Measurements from ENCODE around the gene ITGA1. TPM values are rescaled to one million over a fixed set of nuclear protein-coding genes. Genes with fewer than 3 reads are reported as not detected.

ITGA1 gene
- total and polyA plus RNA-seq, 2 donors from 2014 or later = 13.3 to 65.6 TPM

DNA sequence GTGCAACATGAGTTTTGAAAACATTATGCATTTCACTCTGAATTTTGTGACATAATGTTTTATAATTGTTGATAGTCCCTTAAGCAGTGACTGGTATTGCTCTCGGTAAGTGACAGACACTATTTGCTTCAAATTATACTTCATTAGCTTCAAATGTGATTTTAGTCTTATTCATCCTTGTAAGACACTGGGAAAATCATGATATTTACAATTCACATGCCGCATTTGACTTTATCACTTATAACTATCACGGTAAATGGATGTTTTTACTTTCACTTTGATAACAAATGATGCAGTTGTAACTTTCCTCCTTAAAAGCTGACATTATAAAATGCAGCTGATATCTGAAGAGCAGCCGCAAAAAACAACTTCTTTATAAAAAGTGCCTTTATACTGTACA lies 157.3 kb downstream of the ITGA1 start:
- Histone ChIP-seq H3K4me1 (ENCODE audit: control insufficient read depth in 2 of 3, insufficient read depth in 2 of 3, low read depth in 1 of 3, low read length in 3 of 3) (peaks cover 7 to 15% (median 7%) of the 10 kb centered on the region in 3 donors), H3K36me3 (ENCODE audit: control insufficient read depth in 2 of 3, insufficient read depth in 3 of 3, low read length in 3 of 3) (peaks cover 2 to 7% (median 3%) of the 10 kb centered on the region in 3 donors), H3K27me3 (ENCODE audit: control insufficient read depth, insufficient read depth, low read length) (no peaks in the 10 kb centered on the region), H3K27ac (ENCODE audit: low read depth in 2 of 2, low read length in 2 of 2) (no peak overlapping the region), H3K9ac (ENCODE audit: low read length in 3 of 3) (peak overlapping the region in 2 of 3 donors; percentile 16 to 30), H3K9me3 (ENCODE audit: control insufficient read depth in 2 of 3, insufficient read depth in 1 of 3, low read length in 3 of 3) (no peaks in the 10 kb centered on the region), H3K4me3 (ENCODE audit: low read length in 3 of 3) (peak overlapping the region in 2 of 3 donors; percentile 52 to 60)
- TF ChIP-seq, protein P1, sequence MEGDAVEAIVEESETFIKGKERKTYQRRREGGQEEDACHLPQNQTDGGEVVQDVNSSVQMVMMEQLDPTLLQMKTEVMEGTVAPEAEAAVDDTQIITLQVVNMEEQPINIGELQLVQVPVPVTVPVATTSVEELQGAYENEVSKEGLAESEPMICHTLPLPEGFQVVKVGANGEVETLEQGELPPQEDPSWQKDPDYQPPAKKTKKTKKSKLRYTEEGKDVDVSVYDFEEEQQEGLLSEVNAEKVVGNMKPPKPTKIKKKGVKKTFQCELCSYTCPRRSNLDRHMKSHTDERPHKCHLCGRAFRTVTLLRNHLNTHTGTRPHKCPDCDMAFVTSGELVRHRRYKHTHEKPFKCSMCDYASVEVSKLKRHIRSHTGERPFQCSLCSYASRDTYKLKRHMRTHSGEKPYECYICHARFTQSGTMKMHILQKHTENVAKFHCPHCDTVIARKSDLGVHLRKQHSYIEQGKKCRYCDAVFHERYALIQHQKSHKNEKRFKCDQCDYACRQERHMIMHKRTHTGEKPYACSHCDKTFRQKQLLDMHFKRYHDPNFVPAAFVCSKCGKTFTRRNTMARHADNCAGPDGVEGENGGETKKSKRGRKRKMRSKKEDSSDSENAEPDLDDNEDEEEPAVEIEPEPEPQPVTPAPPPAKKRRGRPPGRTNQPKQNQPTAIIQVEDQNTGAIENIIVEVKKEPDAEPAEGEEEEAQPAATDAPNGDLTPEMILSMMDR (IDR thresholded peaks at IDR 0.05; ENCODE audit: borderline replicate concordance, extremely low read depth, insufficient read depth) = no peak
- FAIRE-seq = no peak
- intact Hi-C loops (cut with DNase I) = no loop called here
- DNase-seq = no peak

DNA sequence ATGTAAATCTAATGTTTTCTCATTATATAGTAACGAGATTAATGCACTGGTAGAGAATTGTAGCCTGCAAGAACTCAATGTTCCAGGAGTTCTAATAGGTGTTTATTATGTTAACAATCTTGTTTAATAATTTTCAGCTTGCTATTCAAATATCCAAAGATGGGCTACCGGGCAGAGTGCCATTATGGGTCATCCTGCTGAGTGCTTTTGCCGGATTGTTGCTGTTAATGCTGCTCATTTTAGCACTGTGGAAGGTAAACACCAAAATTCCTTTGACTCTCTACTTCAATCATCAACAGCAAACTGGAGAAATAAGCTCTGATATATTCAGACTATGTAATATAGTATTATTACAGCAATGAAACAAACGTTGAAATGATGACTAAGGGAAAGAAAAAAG lies 159.5 kb downstream of the ITGA1 start:
- Histone ChIP-seq H3K9ac (ENCODE audit: low read length in 3 of 3) (peak overlapping the region in 1 of 3 donors; percentile 5), H3K9me3 (ENCODE audit: control insufficient read depth in 2 of 3, insufficient read depth in 1 of 3, low read length in 3 of 3) (no peaks in the 10 kb centered on the region), H3K4me3 (ENCODE audit: low read length in 3 of 3) (peak overlapping the region in 1 of 3 donors; percentile 1), H3K27ac (ENCODE audit: low read depth in 2 of 2, low read length in 2 of 2) (peak overlapping the region in 1 of 2 donors; percentile 20), H3K36me3 (ENCODE audit: control insufficient read depth in 2 of 3, insufficient read depth in 3 of 3, low read length in 3 of 3) (peaks cover 0 to 2% (median 0%) of the 10 kb centered on the region in 3 donors), H3K4me1 (ENCODE audit: control insufficient read depth in 2 of 3, insufficient read depth in 2 of 3, low read depth in 1 of 3, low read length in 3 of 3) (peaks cover 7 to 15% (median 7%) of the 10 kb centered on the region in 3 donors), H3K27me3 (ENCODE audit: control insufficient read depth, insufficient read depth, low read length) (no peaks in the 10 kb centered on the region)
- TF ChIP-seq, protein P1 (IDR thresholded peaks at IDR 0.05; ENCODE audit: borderline replicate concordance, extremely low read depth, insufficient read depth) = no peak
- intact Hi-C loops (cut with DNase I) = no loop called here
- DNase-seq = no peak
- FAIRE-seq = no peak

DNA sequence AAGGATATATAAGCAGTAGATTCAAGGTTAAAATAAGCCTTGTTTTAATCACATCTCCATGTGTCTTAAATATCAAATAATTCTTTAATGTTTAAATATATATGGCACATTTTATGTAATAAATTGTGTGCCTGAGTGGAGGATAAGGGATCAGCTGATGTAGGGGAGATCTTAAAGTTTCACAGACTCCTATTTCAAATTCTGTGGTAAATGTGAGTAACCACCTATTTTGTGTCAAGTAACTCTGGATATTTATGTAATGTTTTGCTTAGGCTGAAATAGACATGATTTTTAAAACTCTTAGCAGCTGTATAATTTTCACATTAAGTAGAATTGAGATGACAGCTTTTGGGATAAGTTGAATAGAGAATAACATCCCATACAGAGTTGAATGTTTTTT lies 160.1 kb downstream of the ITGA1 start:
- Histone ChIP-seq H3K36me3 (ENCODE audit: control insufficient read depth in 2 of 3, insufficient read depth in 3 of 3, low read length in 3 of 3) (peaks cover 0 to 2% (median 0%) of the 10 kb centered on the region in 3 donors), H3K9ac (ENCODE audit: low read length in 3 of 3) (no peak overlapping the region), H3K9me3 (ENCODE audit: control insufficient read depth in 2 of 3, insufficient read depth in 1 of 3, low read length in 3 of 3) (no peaks in the 10 kb centered on the region), H3K4me3 (ENCODE audit: low read length in 3 of 3) (no peak overlapping the region), H3K4me1 (ENCODE audit: control insufficient read depth in 2 of 3, insufficient read depth in 2 of 3, low read depth in 1 of 3, low read length in 3 of 3) (peaks cover 7 to 15% (median 7%) of the 10 kb centered on the region in 3 donors), H3K27ac (ENCODE audit: low read depth in 2 of 2, low read length in 2 of 2) (no peak overlapping the region), H3K27me3 (ENCODE audit: control insufficient read depth, insufficient read depth, low read length) (no peaks in the 10 kb centered on the region)
- intact Hi-C loops (cut with DNase I) = no loop called here
- FAIRE-seq (no peak), DNase-seq (no peak)
- TF ChIP-seq, protein P1 (IDR thresholded peaks at IDR 0.05; ENCODE audit: borderline replicate concordance, extremely low read depth, insufficient read depth) = no peak
